Measurements from ENCODE around the gene RIOK1.
"Not testable (repeated sequence)": the region's sequence is repeated elsewhere in the genome, so short reads cannot be mapped to it uniquely, and the experiment has no call there.

Gene RIOK1

GRCh38 chr6:7389451-7390225 is at the start of gene RIOK1, which contains the start of gene CAGE1:
Gene RIOK1, plus strand, starts transcription at chr6:7389808. Its CDS starts 195 bp downstream, at chr6:7390003.
Gene CAGE1, minus strand, starts transcription at chr6:7389742. Its CDS starts 2,569 bp downstream, at chr6:7387173.
- intact Hi-C loops (cut with DNase I) = loop anchor here (5.0 kb wide), 2 partner anchors 77 to 203 kb away; partner anchors contain the start of genes SNRNP48 and SSR1
- DNase-seq = peak; percentile 90 to 98 (median 95)

- DNase-seq = no peak
- intact Hi-C loops (cut with DNase I) = no loop called here
These were observed 48.3 kb upstream of the RIOK1 start for GRCh38 chr6:7341271-7341670.

GRCh38 chr6:7341989-7342742 is 47.4 kb upstream of the RIOK1 start:
- intact Hi-C loops (cut with DNase I) = no loop called here
- no peak for DNase-seq

GRCh38 chr6:7343546-7344475 is 45.8 kb upstream of the RIOK1 start:
- no peak for DNase-seq
- intact Hi-C loops (cut with DNase I) = no loop called here

GRCh38 chr6:7344773-7345450 is 44.7 kb upstream of the RIOK1 start:
- DNase-seq; intact Hi-C loops (cut with DNase I): not testable (repeated sequence)

- intact Hi-C loops (cut with DNase I); DNase-seq: not testable (repeated sequence)
These were observed 42.0 kb upstream of the RIOK1 start for GRCh38 chr6:7347551-7347997.

- DNase-seq; intact Hi-C loops (cut with DNase I): not testable (repeated sequence)
These were observed 39.0 kb upstream of the RIOK1 start for GRCh38 chr6:7350591-7350990.

GRCh38 chr6:7351916-7352315 is 37.7 kb upstream of the RIOK1 start:
- intact Hi-C loops (cut with DNase I); DNase-seq: not testable (repeated sequence)

GRCh38 chr6:7367408-7367807 is 22.2 kb upstream of the RIOK1 start:
- no peak for DNase-seq
- intact Hi-C loops (cut with DNase I) = no loop called here

- intact Hi-C loops (cut with DNase I) = no loop called here
These were observed 15.9 kb upstream of the RIOK1 start for GRCh38 chr6:7373739-7374138.

GRCh38 chr6:7377961-7378360 is 11.6 kb upstream of the RIOK1 start:
- DNase-seq = no peak
- intact Hi-C loops (cut with DNase I) = no loop called here

More at GRCh38 chr6:7373739-7374138, 15.9 kb upstream of the RIOK1 start:
- no peak for DNase-seq

GRCh38 chr6:7378740-7379139 is 10.9 kb upstream of the RIOK1 start:
- intact Hi-C loops (cut with DNase I) = no loop called here
- DNase-seq = no peak

- intact Hi-C loops (cut with DNase I) = no loop called here
- no peak for DNase-seq
These were observed 8.5 kb upstream of the RIOK1 start for GRCh38 chr6:7381092-7381491.

- peak in 3 of 42 donors; percentile 35 to 60 (median 48) for DNase-seq
- intact Hi-C loops (cut with DNase I) = loop anchor here (5.0 kb wide), 1 partner anchor 203 kb away; the partner anchor contains the start of gene SNRNP48
These were observed 502 bp upstream of the RIOK1 start for GRCh38 chr6:7389162-7389450.

- intact Hi-C loops (cut with DNase I) = loop anchor here (5.0 kb wide), 1 partner anchor 78 kb away; the partner anchor contains the start of gene SSR1
- DNase-seq = peak in 4 of 42 donors; percentile 37 to 58 (median 49)
These were observed 744 bp downstream of the RIOK1 start for GRCh38 chr6:7390226-7390878.

- no peak for DNase-seq
- intact Hi-C loops (cut with DNase I) = loop anchor here (5.0 kb wide), 1 partner anchor 79 kb away; the partner anchor contains the start of gene SSR1
These were observed 1.5 kb downstream of the RIOK1 start for GRCh38 chr6:7391151-7391550.

- intact Hi-C loops (cut with DNase I) = loop anchor here (5.0 kb wide), 1 partner anchor 80 kb away; the partner anchor contains the start of gene SSR1
- no peak for DNase-seq
These were observed 2.8 kb downstream of the RIOK1 start for GRCh38 chr6:7392402-7392801.

- intact Hi-C loops (cut with DNase I) = no loop called here
These were observed 11.5 kb downstream of the RIOK1 start for GRCh38 chr6:7401075-7401474.

More at GRCh38 chr6:7401075-7401474, 11.5 kb downstream of the RIOK1 start:
- no peak for DNase-seq
